Activated CD4-positive, alpha-beta T cell treated with anti-CD3 and anti-CD28 coated beads, Interleukin-2, amount 10 ng/mL, durations not matched to agents 24 days and 14 days (primary cell): ENCODE measurements around the gene RHAG. TPM values are rescaled to one million over a fixed set of nuclear protein-coding genes. Genes with fewer than 3 reads are reported as not detected.

ENCODE experiments used
- DNase-seq: peaks from one replicate; pipeline ENCODE4 v3.0.0; 2022
- H3K27ac Mint-ChIP-seq: one replicate; pipeline ENCODE4 v1.8.0; 2022; ENCODE audit warnings: mild to moderate bottlenecking, mixed read lengths
- H3K27me3 Mint-ChIP-seq: one replicate; pipeline ENCODE4 v1.8.0; 2022; ENCODE audit warnings: mixed read lengths
- H3K36me3 Mint-ChIP-seq: one replicate; pipeline ENCODE4 v1.8.0; 2022; ENCODE audit warnings: low read depth, mild to moderate bottlenecking, mixed read lengths
- H3K4me1 Mint-ChIP-seq: one replicate; pipeline ENCODE4 v1.8.0; 2021; ENCODE audit warnings: mixed read lengths
- H3K4me3 Mint-ChIP-seq: one replicate; pipeline ENCODE4 v1.8.0; 2022; ENCODE audit warnings: mild to moderate bottlenecking, moderate library complexity, mixed read lengths
- H3K9me3 Mint-ChIP-seq: one replicate; pipeline ENCODE4 v1.8.0; 2021; ENCODE audit warnings: mixed read lengths
- intact Hi-C: fragments of 100-400 bp; cut with micrococcal nuclease; formaldehyde crosslinking; loops from one replicate; pipeline ENCODE4 v1.15.1; 2023
- total RNA-seq: library from RNA; stranded (reverse); gene quantifications from 2 replicates; pipeline ENCODE4 v1.2.3, GENCODE V29; 2022

Gene RHAG
- total RNA-seq, 1 donor from 2014 or later = not detected

GRCh38 chr6:49648036-49648435, 11.4 kb upstream of the RHAG start:
- intact Hi-C loops = no loop called here
- Mint-ChIP-seq H3K27ac (no peak overlapping the region), H3K9me3 (no peaks in the 10 kb centered on the region), H3K4me1 (no peaks in the 10 kb centered on the region), H3K4me3 (no peak overlapping the region), H3K27me3 (no peaks in the 10 kb centered on the region), H3K36me3 (no peaks in the 10 kb centered on the region)
- no peak for DNase-seq

GRCh38 chr6:49647476-49647875, 10.8 kb upstream of the RHAG start:
- Mint-ChIP-seq H3K4me1 (no peaks in the 10 kb centered on the region), H3K4me3 (no peak overlapping the region), H3K9me3 (no peaks in the 10 kb centered on the region), H3K36me3 (no peaks in the 10 kb centered on the region), H3K27ac (no peak overlapping the region), H3K27me3 (no peaks in the 10 kb centered on the region)
- intact Hi-C loops = no loop called here
- no peak for DNase-seq

GRCh38 chr6:49646942-49647341, 10.3 kb upstream of the RHAG start:
- DNase-seq = no peak
- intact Hi-C loops = no loop called here
- no peaks in the 10 kb centered on the region for H3K36me3 Mint-ChIP-seq
- no peak overlapping the region for H3K4me3 Mint-ChIP-seq
- H3K27ac Mint-ChIP-seq = no peak overlapping the region
- H3K4me1 Mint-ChIP-seq = no peaks in the 10 kb centered on the region
- H3K9me3 Mint-ChIP-seq = no peaks in the 10 kb centered on the region
- no peaks in the 10 kb centered on the region for H3K27me3 Mint-ChIP-seq

GRCh38 chr6:49646130-49646824, 9.6 kb upstream of the RHAG start:
- Mint-ChIP-seq H3K4me1 (no peaks in the 10 kb centered on the region), H3K9me3 (no peaks in the 10 kb centered on the region), H3K27ac (no peak overlapping the region), H3K27me3 (no peaks in the 10 kb centered on the region), H3K4me3 (no peak overlapping the region), H3K36me3 (no peaks in the 10 kb centered on the region)
- intact Hi-C loops = no loop called here
- DNase-seq = no peak

- Mint-ChIP-seq H3K27ac (no peak overlapping the region), H3K36me3 (no peaks in the 10 kb centered on the region), H3K4me1 (no peaks in the 10 kb centered on the region), H3K9me3 (no peaks in the 10 kb centered on the region), H3K4me3 (no peak overlapping the region), H3K27me3 (no peaks in the 10 kb centered on the region)
- DNase-seq = no peak
- intact Hi-C loops = no loop called here
Observed at GRCh38 chr6:49645139-49645538, 8.5 kb upstream of the RHAG start.

- no peaks in the 10 kb centered on the region for H3K27me3 Mint-ChIP-seq
- H3K4me3 Mint-ChIP-seq = no peak overlapping the region
- H3K27ac Mint-ChIP-seq = no peak overlapping the region
Observed at GRCh38 chr6:49639177-49639817, 2.7 kb upstream of the RHAG start.

GRCh38 chr6:49637350-49637731, 702 bp upstream of the RHAG start:
- intact Hi-C loops = no loop called here
- no peaks in the 10 kb centered on the region for H3K9me3 Mint-ChIP-seq
- H3K4me1 Mint-ChIP-seq = no peaks in the 10 kb centered on the region

More at GRCh38 chr6:49639177-49639817, 2.7 kb upstream of the RHAG start:
- intact Hi-C loops = no loop called here
- no peaks in the 10 kb centered on the region for H3K4me1 Mint-ChIP-seq
- no peak for DNase-seq
- no peaks in the 10 kb centered on the region for H3K9me3 Mint-ChIP-seq
- H3K36me3 Mint-ChIP-seq = no peaks in the 10 kb centered on the region

GRCh38 chr6:49635978-49636712, 494 bp downstream of the RHAG start:
- no peak overlapping the region for H3K27ac Mint-ChIP-seq
- intact Hi-C loops = no loop called here
- H3K4me3 Mint-ChIP-seq = no peak overlapping the region
- DNase-seq = no peak
- peaks cover 1% of the 10 kb centered on the region for H3K27me3 Mint-ChIP-seq
- H3K4me1 Mint-ChIP-seq = no peaks in the 10 kb centered on the region
- no peaks in the 10 kb centered on the region for H3K36me3 Mint-ChIP-seq
- H3K9me3 Mint-ChIP-seq = no peaks in the 10 kb centered on the region

More at GRCh38 chr6:49637350-49637731, 702 bp upstream of the RHAG start:
- H3K27ac Mint-ChIP-seq = no peak overlapping the region
- no peaks in the 10 kb centered on the region for H3K36me3 Mint-ChIP-seq
- no peaks in the 10 kb centered on the region for H3K27me3 Mint-ChIP-seq
- no peak overlapping the region for H3K4me3 Mint-ChIP-seq
- no peak for DNase-seq

- DNase-seq = no peak
- no peak overlapping the region for H3K4me3 Mint-ChIP-seq
- peaks cover 1% of the 10 kb centered on the region for H3K27me3 Mint-ChIP-seq
- no peak overlapping the region for H3K27ac Mint-ChIP-seq
- H3K9me3 Mint-ChIP-seq = no peaks in the 10 kb centered on the region
- no peaks in the 10 kb centered on the region for H3K36me3 Mint-ChIP-seq
- H3K4me1 Mint-ChIP-seq = no peaks in the 10 kb centered on the region
- intact Hi-C loops = no loop called here
Observed at GRCh38 chr6:49635480-49635879, 1.2 kb downstream of the RHAG start.

GRCh38 chr6:49634836-49635218, 1.8 kb downstream of the RHAG start:
- Mint-ChIP-seq H3K4me1 (no peaks in the 10 kb centered on the region), H3K4me3 (no peak overlapping the region), H3K27me3 (peaks cover 1% of the 10 kb centered on the region), H3K27ac (no peak overlapping the region), H3K9me3 (no peaks in the 10 kb centered on the region), H3K36me3 (no peaks in the 10 kb centered on the region)
- DNase-seq = no peak
- intact Hi-C loops = no loop called here

- DNase-seq = no peak
- H3K27me3 Mint-ChIP-seq = peaks cover 1% of the 10 kb centered on the region
- intact Hi-C loops = no loop called here
- H3K9me3 Mint-ChIP-seq = no peaks in the 10 kb centered on the region
- H3K4me3 Mint-ChIP-seq = no peak overlapping the region
- no peaks in the 10 kb centered on the region for H3K36me3 Mint-ChIP-seq
- no peak overlapping the region for H3K27ac Mint-ChIP-seq
- H3K4me1 Mint-ChIP-seq = no peaks in the 10 kb centered on the region
Observed at GRCh38 chr6:49634092-49634835, 2.4 kb downstream of the RHAG start.

GRCh38 chr6:49633541-49633940, 3.1 kb downstream of the RHAG start:
- Mint-ChIP-seq H3K27me3 (peaks cover 1% of the 10 kb centered on the region), H3K27ac (no peak overlapping the region), H3K4me3 (no peak overlapping the region), H3K4me1 (no peaks in the 10 kb centered on the region), H3K36me3 (no peaks in the 10 kb centered on the region), H3K9me3 (no peaks in the 10 kb centered on the region)
- intact Hi-C loops = no loop called here
- no peak for DNase-seq

GRCh38 chr6:49632727-49633126, 3.9 kb downstream of the RHAG start:
- intact Hi-C loops = no loop called here
- no peak for DNase-seq
- Mint-ChIP-seq H3K9me3 (no peaks in the 10 kb centered on the region), H3K36me3 (no peaks in the 10 kb centered on the region), H3K4me1 (no peaks in the 10 kb centered on the region), H3K27ac (no peak overlapping the region), H3K27me3 (peaks cover 1% of the 10 kb centered on the region), H3K4me3 (no peak overlapping the region)
